Testis (tissue), 2 donors: ENCODE data around the gene NIT1.

Experiments used
- POLR2A ChIP-seq: fragments of 450-650 bp; IDR thresholded peaks from one replicate; pipeline ENCODE4 v1.6.1; 2017; ENCODE audit warnings: antibody characterized with exemption, mild to moderate bottlenecking, moderate library complexity
- TF ChIP-seq, protein P1 (sequence below), 3 experiments: fragments of 450-650 bp in 2 of 3; fragments of 200-600 bp in 1 of 3; sonication (generic) in 1 of 3; IDR thresholded peaks; one replicate each; pipeline ENCODE4 v1.5.1; 2016 to 2019; ENCODE audit warnings: antibody characterized with exemption in 3 of 3, mild to moderate bottlenecking in 2 of 3, moderate library complexity in 1 of 3

DNA sequence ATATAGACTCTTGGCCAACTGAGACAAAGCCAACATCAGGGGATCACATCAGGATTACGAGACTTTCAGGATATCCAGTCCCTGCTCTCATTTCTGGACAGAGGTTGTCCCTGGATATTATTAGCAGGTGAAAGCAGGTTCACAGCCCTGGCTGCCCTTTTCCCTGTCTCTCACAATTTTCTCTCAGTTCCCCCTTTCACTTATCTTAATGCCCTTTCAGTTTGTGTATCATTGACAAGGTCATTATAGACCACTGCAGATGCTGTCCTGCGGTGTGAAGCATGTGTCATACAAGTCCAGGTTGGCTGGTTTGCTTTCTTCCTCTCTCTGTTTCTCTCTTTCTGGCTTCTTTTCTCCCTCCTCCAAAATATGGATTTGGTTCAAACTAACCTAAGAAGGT is 21.9 kb upstream of the NIT1 start:
- TF ChIP-seq, protein P1, sequence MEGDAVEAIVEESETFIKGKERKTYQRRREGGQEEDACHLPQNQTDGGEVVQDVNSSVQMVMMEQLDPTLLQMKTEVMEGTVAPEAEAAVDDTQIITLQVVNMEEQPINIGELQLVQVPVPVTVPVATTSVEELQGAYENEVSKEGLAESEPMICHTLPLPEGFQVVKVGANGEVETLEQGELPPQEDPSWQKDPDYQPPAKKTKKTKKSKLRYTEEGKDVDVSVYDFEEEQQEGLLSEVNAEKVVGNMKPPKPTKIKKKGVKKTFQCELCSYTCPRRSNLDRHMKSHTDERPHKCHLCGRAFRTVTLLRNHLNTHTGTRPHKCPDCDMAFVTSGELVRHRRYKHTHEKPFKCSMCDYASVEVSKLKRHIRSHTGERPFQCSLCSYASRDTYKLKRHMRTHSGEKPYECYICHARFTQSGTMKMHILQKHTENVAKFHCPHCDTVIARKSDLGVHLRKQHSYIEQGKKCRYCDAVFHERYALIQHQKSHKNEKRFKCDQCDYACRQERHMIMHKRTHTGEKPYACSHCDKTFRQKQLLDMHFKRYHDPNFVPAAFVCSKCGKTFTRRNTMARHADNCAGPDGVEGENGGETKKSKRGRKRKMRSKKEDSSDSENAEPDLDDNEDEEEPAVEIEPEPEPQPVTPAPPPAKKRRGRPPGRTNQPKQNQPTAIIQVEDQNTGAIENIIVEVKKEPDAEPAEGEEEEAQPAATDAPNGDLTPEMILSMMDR (IDR thresholded peaks at IDR 0.05), result no peak
- no peak for TF ChIP-seq POLR2A
